ENCODE data around the gene GRB10.

GRCh38 chr7:50580057-50580456 is 202.6 kb downstream of the GRB10 start:
- TF ChIP-seq SPI1 (IDR thresholded peaks at IDR 0.05; ENCODE audit: low read depth, low read length): no peak
- TF ChIP-seq POLR2A (IDR thresholded peaks at IDR 0.05; ENCODE audit: low read depth, low read length): no peak
- TF ChIP-seq POLR2AphosphoS5 (IDR thresholded peaks at IDR 0.05; ENCODE audit: low read depth, low read length): no peak
- TF ChIP-seq TAF1 (IDR thresholded peaks at IDR 0.05; ENCODE audit: low read depth, low read length): no peak
- TF ChIP-seq PAX5 (IDR thresholded peaks at IDR 0.05; ENCODE audit: insufficient read depth, low read length, severe bottlenecking): no peak
- no peak for TF ChIP-seq POU2F2 (IDR thresholded peaks at IDR 0.05; ENCODE audit: low read depth, low read length)

Measured in GM12891 (cell line).